Measurements from ENCODE around the gene ACAA2. TPM values are rescaled to one million over a fixed set of nuclear protein-coding genes. Genes with fewer than 3 reads are reported as not detected.
A peak's percentile ranks its signal among the peaks of the same experiment; 100 is the strongest.

The ACAA2 gene, protein sequence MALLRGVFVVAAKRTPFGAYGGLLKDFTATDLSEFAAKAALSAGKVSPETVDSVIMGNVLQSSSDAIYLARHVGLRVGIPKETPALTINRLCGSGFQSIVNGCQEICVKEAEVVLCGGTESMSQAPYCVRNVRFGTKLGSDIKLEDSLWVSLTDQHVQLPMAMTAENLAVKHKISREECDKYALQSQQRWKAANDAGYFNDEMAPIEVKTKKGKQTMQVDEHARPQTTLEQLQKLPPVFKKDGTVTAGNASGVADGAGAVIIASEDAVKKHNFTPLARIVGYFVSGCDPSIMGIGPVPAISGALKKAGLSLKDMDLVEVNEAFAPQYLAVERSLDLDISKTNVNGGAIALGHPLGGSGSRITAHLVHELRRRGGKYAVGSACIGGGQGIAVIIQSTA
- total RNA-seq = 10 to 100 TPM; 47.9 to 63.4 (median 50.0) TPM

- Histone ChIP-seq H3K27ac (peak within 1 kb of the TSS; percentile 97 to 100 (median 98)), H3K36me3 (peaks cover 0 to 8% (median 0%) of the 10 kb centered on the region in 3 donors), H3K4me3 (peak within 1 kb of the TSS; percentile 71 to 91 (median 82)), H3K9me3 (peaks cover 0 to 5% (median 0%) of the 10 kb centered on the region in 4 donors), H3K4me1 (peaks cover 0 to 24% (median 10%) of the 10 kb centered on the region in 4 donors), H3K27me3 (no peaks in the 10 kb centered on the region)
- peak; percentile 78 to 89 for DNase-seq (ENCODE audit: low spot score in 2 of 2)
- WGBS, 2 donors = 0 to 1% methylated on average over 29 to 63 of the region's 74 CpGs
- TF ChIP-seq EP300 (IDR thresholded peaks at IDR 0.05) (peak in 1 of 2 donors; percentile 92), CTCF (IDR thresholded peaks at IDR 0.05) (no peak), POLR2A (IDR thresholded peaks at IDR 0.05) (peak; percentile 31 to 76)
These were observed at the start of gene ACAA2 for GRCh38 chr18:49813319-49814146. ACAA2 (minus strand) TSS chr18:49813533; CDS start chr18:49813484, 49 bp downstream.

DNA sequence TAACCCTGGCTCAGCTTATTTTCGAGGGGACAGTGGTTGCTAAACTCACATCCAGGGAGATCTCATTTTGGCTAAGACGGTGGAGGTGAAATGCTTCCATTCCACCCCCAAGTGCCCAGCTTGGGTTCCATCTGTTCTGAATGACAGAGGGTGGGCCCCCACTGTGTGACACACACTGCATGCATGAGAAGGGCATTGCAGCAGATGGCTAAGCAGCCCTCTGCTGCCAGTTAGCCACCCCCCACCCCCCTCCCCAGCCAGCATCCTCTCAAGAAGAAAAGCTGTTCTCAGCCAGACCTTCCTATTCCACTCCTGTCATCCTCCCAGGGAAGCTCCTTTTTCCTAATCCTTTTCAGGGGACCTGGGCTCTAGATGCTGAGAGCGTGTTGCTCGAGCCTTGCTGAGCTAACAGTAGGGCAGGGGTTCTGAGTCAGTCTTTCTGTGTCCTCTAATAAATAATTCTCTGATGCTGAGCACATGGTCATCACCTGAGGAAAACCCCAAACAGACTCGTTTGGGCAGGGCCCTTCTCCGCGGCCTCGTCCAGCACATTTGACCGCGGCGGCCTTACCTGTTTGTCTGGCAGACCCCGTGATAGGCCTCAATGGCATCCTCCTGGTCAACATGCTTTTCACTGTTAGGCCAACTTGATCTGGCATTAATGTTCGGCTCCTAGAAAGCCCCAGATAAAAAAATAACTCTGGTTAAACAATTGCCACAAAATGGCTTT, 49.5 kb upstream of the ACAA2 start:
- no peak overlapping the region for H3K4me3 ChIP-seq
- 88 to 91% methylated on average over 12 to 13 of the region's 13 CpGs for WGBS, 2 donors
- no peaks in the 10 kb centered on the region for H3K36me3 ChIP-seq
- TF ChIP-seq CTCF (IDR thresholded peaks at IDR 0.05) (no peak), POLR2A (IDR thresholded peaks at IDR 0.05) (no peak), EP300 (IDR thresholded peaks at IDR 0.05) (no peak)
- no peaks in the 10 kb centered on the region for H3K9me3 ChIP-seq
- DNase-seq (ENCODE audit: low spot score in 2 of 2) = no peak
- no peaks in the 10 kb centered on the region for H3K27me3 ChIP-seq
- H3K27ac ChIP-seq = no peak overlapping the region
- H3K4me1 ChIP-seq = peaks cover 0 to 6% (median 0%) of the 10 kb centered on the region in 4 donors

DNA sequence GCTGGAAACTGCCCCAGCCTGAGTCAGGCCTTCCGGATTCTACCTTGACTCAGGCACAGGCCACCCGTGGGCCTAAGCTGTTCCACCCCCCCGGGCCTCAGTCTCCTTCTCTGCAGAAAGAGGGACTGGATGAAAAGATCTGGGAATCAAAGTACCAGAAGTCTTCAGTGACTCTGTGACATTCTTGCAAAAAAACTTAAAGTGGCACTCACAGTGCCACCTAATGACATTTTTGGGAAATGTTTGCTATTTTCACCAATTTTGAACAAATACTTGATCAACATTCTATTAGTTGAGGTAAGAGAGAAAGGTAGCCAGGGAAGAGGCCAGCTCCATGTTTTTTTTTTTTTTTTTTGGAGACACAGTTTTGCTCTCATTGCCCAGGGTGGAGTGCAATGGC, 48.3 kb upstream of the ACAA2 start:
- DNase-seq (ENCODE audit: low spot score in 2 of 2) = no peak
- H3K27me3 ChIP-seq = no peaks in the 10 kb centered on the region
- TF ChIP-seq EP300 (IDR thresholded peaks at IDR 0.05) (no peak), CTCF (IDR thresholded peaks at IDR 0.05) (peak in 4 of 5 experiments; percentile 15 to 27 (median 21))
- no peak overlapping the region for H3K27ac ChIP-seq
- no peaks in the 10 kb centered on the region for H3K36me3 ChIP-seq
- H3K4me1 ChIP-seq = peaks cover 0 to 6% (median 0%) of the 10 kb centered on the region in 4 donors
- H3K9me3 ChIP-seq = no peaks in the 10 kb centered on the region
- 52 to 53% methylated on average over 3 of the region's 3 CpGs for whole genome bisulfite sequencing, 2 donors
- no peak overlapping the region for H3K4me3 ChIP-seq

GRCh38 chr18:49859725-49860124, 46.4 kb upstream of the ACAA2 start:
- Histone ChIP-seq H3K9me3 (no peaks in the 10 kb centered on the region), H3K4me3 (no peak overlapping the region), H3K36me3 (no peaks in the 10 kb centered on the region), H3K4me1 (peaks cover 0 to 6% (median 0%) of the 10 kb centered on the region in 4 donors), H3K27me3 (no peaks in the 10 kb centered on the region), H3K27ac (peak overlapping the region in 1 of 4 donors; percentile 64)
- TF ChIP-seq EP300 (IDR thresholded peaks at IDR 0.05) (no peak), CTCF (IDR thresholded peaks at IDR 0.05) (no peak), POLR2A (IDR thresholded peaks at IDR 0.05) (no peak)
- 65 to 81% methylated on average over 4 to 10 of the region's 12 CpGs for WGBS, 2 donors
- DNase-seq (ENCODE audit: low spot score in 2 of 2) = no peak
